ENCODE results near the gene OTX1.

DNA sequence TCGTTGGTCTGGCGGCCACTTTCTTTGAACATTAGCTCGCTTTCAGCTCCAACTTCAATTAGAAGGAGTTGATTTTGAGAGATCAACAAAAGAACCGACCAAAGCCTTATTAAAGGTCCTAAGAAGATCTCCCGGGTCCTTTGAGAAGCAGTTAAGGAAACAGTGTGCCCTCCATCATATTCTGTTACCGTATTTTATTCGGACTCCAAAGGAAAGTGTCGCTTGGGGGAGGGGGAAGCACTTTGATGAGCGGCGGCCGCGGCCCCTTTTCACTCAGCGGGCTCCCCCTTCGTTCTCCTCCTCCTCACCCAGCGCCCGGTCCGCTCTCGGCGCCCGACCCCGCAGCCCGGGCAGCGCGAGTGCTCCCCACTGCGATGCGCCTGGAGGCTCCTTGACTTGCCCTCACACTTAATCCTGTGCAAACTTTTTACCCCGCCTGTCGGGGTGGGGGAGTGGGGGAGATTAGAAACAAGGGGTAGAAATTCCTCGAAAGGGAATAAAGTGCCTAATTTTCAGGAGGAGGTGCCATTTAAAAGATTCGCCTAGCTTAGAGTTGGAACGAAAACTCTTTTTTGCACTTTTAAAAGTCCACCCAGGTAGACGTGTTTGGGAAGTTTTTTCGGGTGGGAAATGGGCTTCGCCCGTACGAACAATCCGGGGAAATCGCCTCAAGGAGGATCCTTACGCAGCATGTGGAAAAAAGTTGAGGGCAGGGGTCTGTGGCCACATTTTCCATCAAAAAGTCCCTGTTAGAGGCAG is 1.2 kb upstream of the OTX1 start:
- TF ChIP-seq TCF12 (IDR thresholded peaks at IDR 0.05; ENCODE audit: low read depth, low read length) (no peak), POLR2A (IDR thresholded peaks at IDR 0.05; ENCODE audit: control extremely low read depth in 1 of 2, low read depth in 2 of 2, low read length in 2 of 2) (no peak), GTF2F1 (IDR thresholded peaks at IDR 0.05; ENCODE audit: borderline replicate concordance, low read depth, low read length) (no peak), KDM1A (IDR thresholded peaks at IDR 0.05; ENCODE audit: borderline replicate concordance, low read length) (no peak; the same call in 1 of the 2 replicates), EP300 (IDR thresholded peaks at IDR 0.05; ENCODE audit: borderline replicate concordance in 1 of 2, low read depth in 2 of 2, low read length in 2 of 2) (no peak), KDM5A (IDR thresholded peaks at IDR 0.05; ENCODE audit: low read length) (no peak)
- TF ChIP-seq, protein P1, sequence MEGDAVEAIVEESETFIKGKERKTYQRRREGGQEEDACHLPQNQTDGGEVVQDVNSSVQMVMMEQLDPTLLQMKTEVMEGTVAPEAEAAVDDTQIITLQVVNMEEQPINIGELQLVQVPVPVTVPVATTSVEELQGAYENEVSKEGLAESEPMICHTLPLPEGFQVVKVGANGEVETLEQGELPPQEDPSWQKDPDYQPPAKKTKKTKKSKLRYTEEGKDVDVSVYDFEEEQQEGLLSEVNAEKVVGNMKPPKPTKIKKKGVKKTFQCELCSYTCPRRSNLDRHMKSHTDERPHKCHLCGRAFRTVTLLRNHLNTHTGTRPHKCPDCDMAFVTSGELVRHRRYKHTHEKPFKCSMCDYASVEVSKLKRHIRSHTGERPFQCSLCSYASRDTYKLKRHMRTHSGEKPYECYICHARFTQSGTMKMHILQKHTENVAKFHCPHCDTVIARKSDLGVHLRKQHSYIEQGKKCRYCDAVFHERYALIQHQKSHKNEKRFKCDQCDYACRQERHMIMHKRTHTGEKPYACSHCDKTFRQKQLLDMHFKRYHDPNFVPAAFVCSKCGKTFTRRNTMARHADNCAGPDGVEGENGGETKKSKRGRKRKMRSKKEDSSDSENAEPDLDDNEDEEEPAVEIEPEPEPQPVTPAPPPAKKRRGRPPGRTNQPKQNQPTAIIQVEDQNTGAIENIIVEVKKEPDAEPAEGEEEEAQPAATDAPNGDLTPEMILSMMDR (IDR thresholded peaks at IDR 0.05; ENCODE audit: control extremely low read depth in 1 of 3, insufficient read depth in 1 of 3, low read depth in 1 of 3, low read length in 3 of 3), result no peak

Data from H1 (cell line).